GM10248 (cell line): Measurements from ENCODE around the gene NUDT21.

Source experiments
- CTCF ChIA-PET: fragments of 300-600 bp; sonication (Branson Sonifier 250); formaldehyde crosslinking; extraction: SDS; loops from one replicate; lab custom pipeline; 2021; ENCODE audit warnings: antibody characterized with exemption; lab: Yijun Ruan, JAX
- POLR2A ChIA-PET: fragments of 350-650 bp; sonication (Branson Sonifier 250); formaldehyde crosslinking; extraction: SDS; loops from one replicate; lab custom pipeline; 2020; ENCODE audit warnings: antibody characterized with exemption; lab: Yijun Ruan, JAX
- DNase-seq: peaks from one replicate; pipeline ENCODE4 v3.0.0; 2012; ENCODE audit errors: extremely low spot score
- CTCF ChIP-seq: IDR thresholded peaks from 2 replicates; pipeline ENCODE4 v1.5.1; 2012; ENCODE audit warnings: mild to moderate bottlenecking, low read depth; ENCODE audit errors: extremely low read depth, missing control alignments, control extremely low read depth

NUDT21 gene

GRCh38 chr16:56477096-56477878, 26.2 kb upstream of the NUDT21 start:
- TF ChIP-seq CTCF: no peak
- ChIA-PET CTCF (no interaction called here), POLR2A (no interaction called here)
- DNase-seq: no peak

DNA sequence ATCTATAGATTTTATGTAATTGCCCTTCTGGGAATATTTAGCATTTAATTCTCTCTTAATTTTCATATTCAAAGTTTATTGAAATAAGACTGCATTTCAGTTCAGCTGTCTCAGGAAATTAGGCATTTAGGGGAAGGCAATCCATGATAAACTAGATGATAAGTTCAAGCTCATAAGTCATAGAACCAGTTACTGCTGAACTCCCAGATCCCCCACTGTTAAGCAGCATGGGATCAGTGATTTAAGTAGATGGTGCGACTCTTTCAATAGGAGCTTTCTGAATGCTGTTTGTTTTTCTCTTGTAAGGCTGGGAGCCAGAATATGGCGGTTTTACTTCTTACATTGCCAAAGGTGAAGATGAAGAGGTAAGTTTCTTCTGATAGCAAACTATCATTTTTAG, 24.1 kb upstream of the NUDT21 start:
- ChIA-PET POLR2A (no interaction called here), CTCF (interaction anchor here (1.4 to 1.5 kb wide), 2 partner anchors 10 to 156 kb away, joined by 4 to 5 read pairs; no protein-coding TSS in a partner anchor)
- TF ChIP-seq CTCF: no peak
- no peak for DNase-seq

DNA sequence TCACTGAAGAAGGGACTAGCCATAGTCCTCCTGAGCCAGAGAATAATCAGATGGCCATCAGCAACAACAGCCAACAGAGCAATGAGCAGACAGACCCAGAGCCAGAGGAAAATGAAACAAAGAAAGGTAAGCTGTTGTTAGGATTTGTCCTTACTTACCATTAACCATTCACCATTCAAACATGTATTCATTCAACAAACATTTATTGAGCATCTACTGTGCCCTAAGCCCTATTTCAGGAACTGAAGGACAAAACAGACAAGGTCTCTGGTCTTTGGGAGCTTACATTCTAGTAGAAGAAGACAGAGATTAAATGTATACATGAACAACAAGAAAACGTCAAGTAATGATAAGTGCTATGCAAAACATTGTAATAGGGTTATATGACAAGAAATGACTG, 19.5 kb upstream of the NUDT21 start:
- DNase-seq: no peak
- ChIA-PET POLR2A (no interaction called here), CTCF (no interaction called here)
- no peak for TF ChIP-seq CTCF

DNA sequence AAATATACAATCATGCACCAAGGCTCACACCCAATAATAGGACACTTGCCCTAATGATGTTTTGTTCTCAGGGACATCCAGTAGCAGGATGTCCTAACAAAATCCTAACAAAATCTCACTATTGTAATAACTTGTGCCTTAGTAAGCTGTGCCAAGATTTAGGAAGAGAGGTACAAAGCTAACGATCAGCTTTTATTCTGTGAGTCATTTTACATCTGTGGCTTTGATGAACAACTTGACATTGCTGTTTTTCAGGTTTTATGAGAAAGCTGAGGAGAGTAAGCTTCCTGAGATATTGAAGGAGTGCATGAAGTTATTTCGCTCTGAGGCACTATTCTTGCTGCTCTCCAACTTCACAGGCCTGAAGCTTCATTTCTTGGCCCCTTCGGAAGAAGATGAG, 19.1 kb upstream of the NUDT21 start:
- ChIA-PET CTCF (no interaction called here), POLR2A (no interaction called here)
- TF ChIP-seq CTCF: no peak
- no peak for DNase-seq

DNA sequence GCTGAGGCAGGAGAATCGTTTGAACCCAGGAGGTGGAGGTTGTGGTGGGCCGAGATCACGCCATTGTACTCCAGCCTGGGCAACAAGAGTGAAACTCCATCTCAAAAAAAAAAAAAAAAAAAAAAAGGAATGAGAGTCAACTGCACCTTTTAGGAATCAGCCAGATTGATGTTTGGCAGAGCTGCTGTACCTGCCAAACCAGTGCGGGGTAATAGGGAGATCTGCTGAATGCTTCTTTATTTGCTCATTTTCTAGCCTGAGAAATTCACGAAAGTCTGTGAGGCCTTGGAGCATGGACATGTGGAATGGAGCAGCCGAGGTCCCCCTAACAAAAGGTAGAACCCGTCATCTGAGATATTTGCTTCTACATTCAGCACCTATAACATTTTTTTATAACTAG, 18.6 kb upstream of the NUDT21 start:
- POLR2A ChIA-PET: no interaction called here
- TF ChIP-seq CTCF: no peak
- CTCF ChIA-PET: no interaction called here
- DNase-seq: no peak

DNA sequence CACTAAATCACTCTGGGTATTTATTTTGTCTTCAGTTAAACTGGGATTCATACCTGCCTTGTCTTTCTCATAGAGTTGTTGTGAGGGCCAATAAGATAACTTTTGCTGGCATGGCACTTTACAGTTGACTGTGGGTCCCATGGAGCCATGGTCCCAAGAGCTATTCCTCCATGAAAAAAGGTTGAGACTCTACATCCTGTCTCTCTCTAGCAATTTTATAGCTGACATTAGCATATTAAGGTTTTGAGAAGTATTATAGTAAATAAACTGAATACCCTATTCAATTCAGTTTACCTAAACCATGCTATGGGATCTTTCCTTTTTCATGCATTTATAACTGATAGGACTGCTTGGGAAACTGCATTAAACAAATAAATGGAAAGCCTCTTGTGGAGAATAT, 17.7 kb upstream of the NUDT21 start:
- TF ChIP-seq CTCF: no peak
- CTCF ChIA-PET: interaction anchor here (1.2 kb wide), 1 partner anchor 13 kb away, joined by 3 read pairs; no protein-coding TSS in a partner anchor
- POLR2A ChIA-PET: no interaction called here
- no peak for DNase-seq
